GM19193 (cell line): Measurements from ENCODE around the gene RFK.

Experiments used
- POLR2A ChIP-seq: IDR thresholded peaks from 4 replicates; pipeline ENCODE4 v1.6.1; 2011; ENCODE audit not compliant: insufficient read depth, insufficient read length; ENCODE audit errors: extremely low read depth

The RFK gene

GRCh38 chr9:76415731-76416130, 21.5 kb upstream of the RFK start:
- no peak for TF ChIP-seq POLR2A

GRCh38 chr9:76415154-76415553, 20.9 kb upstream of the RFK start:
- TF ChIP-seq POLR2A: no peak

GRCh38 chr9:76414661-76415060, 20.4 kb upstream of the RFK start:
- no peak for TF ChIP-seq POLR2A

- TF ChIP-seq POLR2A: no peak
These were observed 19.4 kb upstream of the RFK start for GRCh38 chr9:76413658-76414057.

GRCh38 chr9:76412638-76413037, 18.4 kb upstream of the RFK start:
- no peak for TF ChIP-seq POLR2A

- no peak for TF ChIP-seq POLR2A
These were observed 11.6 kb upstream of the RFK start for GRCh38 chr9:76405868-76406267.

GRCh38 chr9:76405340-76405739, 11.1 kb upstream of the RFK start:
- no peak for TF ChIP-seq POLR2A

GRCh38 chr9:76404401-76404800, 10.2 kb upstream of the RFK start:
- TF ChIP-seq POLR2A: no peak

GRCh38 chr9:76403352-76403751, 9.1 kb upstream of the RFK start:
- TF ChIP-seq POLR2A: no peak

GRCh38 chr9:76401580-76402354, 7.5 kb upstream of the RFK start:
- no peak for TF ChIP-seq POLR2A

- no peak for TF ChIP-seq POLR2A
These were observed 7.0 kb upstream of the RFK start for GRCh38 chr9:76401176-76401575.

GRCh38 chr9:76400534-76401096, 6.4 kb upstream of the RFK start:
- TF ChIP-seq POLR2A: no peak

GRCh38 chr9:76399856-76400255, 5.6 kb upstream of the RFK start:
- TF ChIP-seq POLR2A: no peak

GRCh38 chr9:76396597-76396996, 2.4 kb upstream of the RFK start:
- no peak for TF ChIP-seq POLR2A

GRCh38 chr9:76396144-76396543, 1.9 kb upstream of the RFK start:
- TF ChIP-seq POLR2A: no peak

GRCh38 chr9:76395381-76395780, 1.2 kb upstream of the RFK start:
- no peak for TF ChIP-seq POLR2A

GRCh38 chr9:76394960-76395252, 680 bp upstream of the RFK start:
- TF ChIP-seq POLR2A: no peak

- no peak for TF ChIP-seq POLR2A
These were observed 3.6 kb downstream of the RFK start for GRCh38 chr9:76390656-76391055.

- no peak for TF ChIP-seq POLR2A
These were observed 14.7 kb downstream of the RFK start for GRCh38 chr9:76379494-76379893.
